Measurements from ENCODE around the gene CFAP157.

Gene CFAP157

GRCh38 chr9:127715470-127716337 lies 8.9 kb downstream of the CFAP157 start, which contains the start of the genes PTRH1 and TTC16:
TSS of gene PTRH1 (minus strand) at chr9:127715663. CDS start at chr9:127715639, 24 bp downstream.
TSS of gene TTC16 (plus strand) at chr9:127716079. CDS start at chr9:127716146, 67 bp downstream.
- DNase-seq (ENCODE audit: low read depth in 3 of 3), result peak; percentile 95 to 98 (median 96)

GRCh38 chr9:127716412-127716811 lies 9.6 kb downstream of the CFAP157 start:
- DNase-seq (ENCODE audit: low read depth in 3 of 3), result no peak

DNA sequence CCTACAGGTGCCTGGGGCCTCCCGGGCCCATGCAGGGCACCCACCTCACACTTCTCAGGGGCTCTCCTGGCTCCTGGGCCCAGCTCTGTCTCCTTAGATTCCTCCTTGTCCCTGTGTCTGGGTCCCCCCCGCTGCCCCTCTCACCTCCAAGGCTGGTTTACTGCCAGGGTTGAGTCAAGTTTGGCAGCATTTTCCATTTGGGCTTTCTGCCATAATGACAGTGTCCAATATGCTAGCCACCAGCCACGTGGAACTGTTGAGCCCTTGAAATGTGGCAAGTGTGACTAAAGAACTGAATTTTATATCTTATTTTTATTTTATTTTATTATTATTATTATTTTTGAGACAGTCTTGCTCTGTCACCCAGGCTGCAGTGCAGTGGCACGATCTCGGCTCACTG lies 11.0 kb downstream of the CFAP157 start:
- no peak for DNase-seq (ENCODE audit: low read depth in 3 of 3)

GRCh38 chr9:127720031-127720864 lies 13.5 kb downstream of the CFAP157 start:
- DNase-seq (ENCODE audit: low read depth in 3 of 3), result no peak

DNA sequence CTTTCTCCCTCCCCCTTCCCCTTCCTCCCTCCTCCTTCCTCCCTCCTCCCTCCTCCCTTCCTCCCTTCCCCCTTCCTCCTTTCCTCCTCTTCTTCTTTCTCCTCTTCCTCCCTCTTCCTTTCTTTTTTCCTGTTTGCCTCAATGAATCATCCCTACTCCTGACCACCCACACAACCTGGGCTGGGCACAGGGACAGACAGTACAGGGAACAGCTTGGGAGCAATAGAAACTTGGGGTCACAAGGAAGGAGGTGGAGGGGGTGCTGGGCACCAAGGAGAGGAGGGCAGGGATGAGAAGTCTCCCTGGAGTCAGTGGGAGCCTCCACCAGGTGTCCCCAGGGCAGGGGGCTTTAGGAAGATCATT lies 14.1 kb downstream of the CFAP157 start:
- DNase-seq (ENCODE audit: low read depth in 3 of 3), result no peak

GRCh38 chr9:127721391-127721821 lies 14.6 kb downstream of the CFAP157 start:
- no peak for DNase-seq (ENCODE audit: low read depth in 3 of 3)

DNA sequence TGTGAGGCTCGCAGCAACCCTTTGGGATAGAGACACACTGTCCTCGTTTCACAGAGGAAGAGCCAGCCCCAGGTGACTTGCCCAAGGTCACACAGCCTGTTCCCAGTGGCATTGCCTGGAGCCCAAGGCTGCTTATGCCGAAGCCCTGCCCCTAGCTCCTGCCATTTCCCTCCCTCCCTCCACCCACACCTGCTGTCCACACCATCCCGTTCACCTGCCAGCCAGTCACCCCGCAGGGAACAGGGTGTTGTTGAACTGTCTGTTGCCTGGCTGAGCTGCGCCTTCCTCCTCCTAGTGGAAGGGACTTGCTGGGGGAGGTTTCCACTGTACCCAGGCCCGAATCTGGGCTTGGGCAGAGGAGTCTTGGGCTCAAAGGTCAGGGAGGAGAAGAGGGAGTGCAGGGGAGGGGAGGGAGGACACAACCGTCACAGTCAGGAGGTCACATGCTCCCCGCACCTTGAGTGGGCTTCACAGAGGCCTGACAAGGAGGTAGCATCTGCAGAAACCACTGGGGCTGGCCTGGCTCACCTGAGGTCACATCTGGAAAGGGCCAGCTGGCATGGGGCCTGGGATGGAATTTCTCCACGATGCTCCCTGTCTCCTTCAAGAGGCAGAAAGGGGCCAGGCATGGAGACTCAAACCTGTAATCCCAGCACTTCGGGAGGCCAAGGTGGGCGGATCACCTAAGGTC lies 15.4 kb downstream of the CFAP157 start:
- DNase-seq (ENCODE audit: low read depth in 3 of 3), result no peak

GRCh38 chr9:127723013-127723412 lies 16.2 kb downstream of the CFAP157 start:
- DNase-seq (ENCODE audit: low read depth in 3 of 3), result no peak

- DNase-seq (ENCODE audit: low read depth in 3 of 3), result no peak
Observed at GRCh38 chr9:127723444-127723843, 16.7 kb downstream of the CFAP157 start.

- DNase-seq (ENCODE audit: low read depth in 3 of 3), result no peak
Observed at GRCh38 chr9:127724012-127724411, 17.2 kb downstream of the CFAP157 start.

DNA sequence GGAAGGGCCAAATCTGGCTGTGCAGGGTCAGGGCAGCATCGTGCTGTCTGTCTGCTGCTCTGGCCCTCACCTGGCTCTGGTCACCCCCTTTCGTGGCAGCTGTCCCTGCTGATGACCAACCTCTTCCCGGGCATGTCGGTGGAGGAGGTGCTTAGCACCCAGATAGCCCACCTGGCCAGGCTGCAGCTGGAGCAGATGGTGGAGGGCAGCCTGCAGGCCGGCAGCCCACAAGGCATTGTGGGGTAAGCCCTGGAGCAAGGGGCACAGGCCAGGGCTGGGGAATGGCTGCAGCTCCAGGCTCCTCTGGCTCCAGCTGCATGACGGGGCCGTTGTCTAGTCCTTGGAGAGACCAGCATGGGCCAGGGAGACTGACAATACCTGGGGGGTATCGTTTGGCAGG lies 20.1 kb downstream of the CFAP157 start:
- no peak for DNase-seq (ENCODE audit: low read depth in 3 of 3)

- DNase-seq (ENCODE audit: low read depth in 3 of 3), result no peak
Observed at GRCh38 chr9:127728808-127729207, 22.0 kb downstream of the CFAP157 start.

- DNase-seq (ENCODE audit: low read depth in 3 of 3), result no peak
Observed at GRCh38 chr9:127729522-127730256, 22.9 kb downstream of the CFAP157 start.

GRCh38 chr9:127730262-127730661 lies 23.5 kb downstream of the CFAP157 start:
- DNase-seq (ENCODE audit: low read depth in 3 of 3), result no peak

DNA sequence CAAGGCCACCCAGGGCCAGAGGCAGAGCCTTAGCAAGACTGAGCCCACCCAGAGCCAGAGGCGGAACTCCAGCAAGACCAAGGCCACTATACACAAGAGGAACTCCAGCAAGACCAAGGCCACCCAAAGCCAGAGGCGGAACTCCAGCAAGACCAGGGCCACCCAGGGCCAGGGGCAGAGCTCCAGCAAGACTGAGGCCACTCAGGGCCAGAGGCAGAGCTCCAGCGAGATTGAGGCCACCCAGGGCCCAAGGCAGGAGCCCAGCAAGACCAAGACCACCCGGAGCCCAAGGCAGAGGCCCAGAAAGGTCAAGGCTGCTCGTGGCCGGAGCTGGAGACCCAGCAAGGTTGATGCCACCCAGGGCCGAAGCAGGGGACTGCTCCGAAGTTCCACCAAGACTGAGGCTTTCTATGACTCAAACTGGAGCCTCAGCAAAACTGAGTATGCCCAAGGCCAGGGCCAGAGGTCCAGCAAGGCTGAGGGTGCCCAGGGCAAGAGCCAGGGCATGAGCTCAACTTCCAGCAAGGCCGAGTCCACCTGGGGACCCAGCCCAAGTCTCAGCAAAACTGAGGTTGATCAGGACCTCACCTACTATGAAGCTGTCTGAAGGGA lies 24.1 kb downstream of the CFAP157 start:
- no peak for DNase-seq (ENCODE audit: low read depth in 3 of 3)

DNA sequence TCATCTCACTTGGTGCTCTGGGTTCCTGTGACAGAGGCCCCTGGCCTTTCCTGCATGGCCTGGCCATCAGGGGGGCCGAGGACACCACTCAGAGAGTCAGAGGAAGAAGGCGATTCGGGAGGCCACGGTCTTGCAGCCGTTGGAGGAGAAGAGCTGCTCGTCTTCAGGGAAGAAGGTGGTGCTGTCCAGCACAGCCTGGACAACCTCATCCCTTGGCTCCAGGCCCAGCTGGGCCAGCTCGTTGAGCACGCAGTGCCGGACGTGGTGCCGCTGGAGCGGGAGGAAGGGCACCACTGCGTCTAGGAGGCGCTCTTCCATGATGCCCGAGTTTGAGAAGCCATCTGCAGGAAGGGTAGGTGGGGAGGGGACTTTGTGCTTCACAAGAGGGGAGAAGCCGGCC lies 25.1 kb downstream of the CFAP157 start:
- no peak for DNase-seq (ENCODE audit: low read depth in 3 of 3)

DNA sequence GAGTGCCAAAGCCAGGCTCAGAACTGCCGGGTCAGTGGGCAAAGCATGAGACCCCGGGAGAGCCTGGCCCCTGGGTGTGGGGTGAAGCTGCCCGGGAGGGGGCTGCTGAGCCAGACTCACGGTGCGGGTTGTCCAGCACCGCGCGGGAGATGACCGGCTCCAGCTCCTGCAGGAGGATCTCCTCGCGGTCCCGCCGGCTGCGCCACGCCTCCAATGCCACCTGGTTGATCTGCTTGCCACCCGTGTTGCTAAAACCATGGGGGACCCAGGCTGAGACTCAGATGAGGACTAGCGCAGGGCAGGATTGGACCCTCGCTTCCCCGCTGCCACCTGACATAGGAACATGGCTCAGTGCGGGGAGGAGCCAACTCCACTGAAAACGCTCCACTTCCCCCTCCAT lies 25.7 kb downstream of the CFAP157 start:
- DNase-seq (ENCODE audit: low read depth in 3 of 3), result no peak

- DNase-seq (ENCODE audit: low read depth in 3 of 3), result no peak
Observed at GRCh38 chr9:127733614-127734013, 26.8 kb downstream of the CFAP157 start.

GRCh38 chr9:127734247-127734746 lies 27.5 kb downstream of the CFAP157 start:
- DNase-seq (ENCODE audit: low read depth in 3 of 3), result no peak

- DNase-seq (ENCODE audit: low read depth in 3 of 3), result peak; percentile 94 to 97 (median 97)
Observed at GRCh38 chr9:127734747-127735529, 28.1 kb downstream of the CFAP157 start, which contains the start of gene TOR2A. TSS of gene TOR2A (minus strand) at chr9:127735294. CDS start at chr9:127735270, 24 bp downstream.

Measured in stimulated activated CD4-positive, alpha-beta T cell treated with anti-CD3 and anti-CD28 coated beads, TNF-alpha, amount 100 ng/mL, for 24 hours (primary cell).